Cardiac muscle cell (in vitro differentiated cells and primary cell): ENCODE measurements around the gene LARGE1. TPM values are rescaled to one million over a fixed set of nuclear protein-coding genes. Genes with fewer than 3 reads are reported as not detected.

Experiments
- DNase-seq, 2 donors: peaks; one replicate each; pipeline versions ENCODE4 v3.0.0 to v3.0.0-alpha.2; 2010 to 2017; ENCODE audit warnings: low read depth in 1 of 2, low spot score in 1 of 2
- H3K27ac ChIP-seq: fragments of 200-600 bp; sonication (generic); 2 replicates; pipeline ENCODE4 v1.5.1; 2016
- H3K27me3 ChIP-seq: fragments of 200-600 bp; sonication (generic); 2 replicates; pipeline ENCODE4 v1.6.0; 2016; ENCODE audit warnings: control low read depth
- H3K36me3 ChIP-seq: fragments of 200-600 bp; sonication (generic); 2 replicates; pipeline ENCODE4 v1.5.1; 2016; ENCODE audit warnings: control low read depth
- H3K4me1 ChIP-seq: fragments of 200-600 bp; sonication (generic); 2 replicates; pipeline ENCODE4 v1.8.1; 2017; ENCODE audit warnings: low read depth, mild to moderate bottlenecking, mixed run types
- H3K4me3 ChIP-seq: fragments of 200-600 bp; sonication (generic); 2 replicates; pipeline ENCODE4 v1.5.1; 2016; ENCODE audit warnings: mild to moderate bottlenecking
- H3K9me3 ChIP-seq: fragments of 200-600 bp; sonication (generic); 2 replicates; pipeline ENCODE4 v1.5.1; 2017; ENCODE audit warnings: low read depth, mild to moderate bottlenecking, control low read depth
- polyA plus RNA-seq: library from polyadenylated mRNA; unstranded; fragments of >200 nt; fragmentation: Nextera tagmentation; extraction: Ambion mirVana; gene quantifications from 2 replicates; pipeline ENCODE4 v1.2.1, GENCODE V29; 2016
- total RNA-seq: library from RNA; depleted of rRNA; stranded (reverse); fragments of >200 nt; gene quantifications from 2 replicates; pipeline ENCODE4 v1.2.3, GENCODE V29; 2016
- TF ChIP-seq, protein P1 (sequence below): IDR thresholded peaks from 2 replicates; pipeline ENCODE4 v1.5.1; 2012; ENCODE audit warnings: low read depth, mild to moderate bottlenecking, low read length

LARGE1 gene
- total and polyA plus RNA-seq, 2 experiments from 2014 or later, result 18.4 to 34.3 TPM

- TF ChIP-seq, protein P1, sequence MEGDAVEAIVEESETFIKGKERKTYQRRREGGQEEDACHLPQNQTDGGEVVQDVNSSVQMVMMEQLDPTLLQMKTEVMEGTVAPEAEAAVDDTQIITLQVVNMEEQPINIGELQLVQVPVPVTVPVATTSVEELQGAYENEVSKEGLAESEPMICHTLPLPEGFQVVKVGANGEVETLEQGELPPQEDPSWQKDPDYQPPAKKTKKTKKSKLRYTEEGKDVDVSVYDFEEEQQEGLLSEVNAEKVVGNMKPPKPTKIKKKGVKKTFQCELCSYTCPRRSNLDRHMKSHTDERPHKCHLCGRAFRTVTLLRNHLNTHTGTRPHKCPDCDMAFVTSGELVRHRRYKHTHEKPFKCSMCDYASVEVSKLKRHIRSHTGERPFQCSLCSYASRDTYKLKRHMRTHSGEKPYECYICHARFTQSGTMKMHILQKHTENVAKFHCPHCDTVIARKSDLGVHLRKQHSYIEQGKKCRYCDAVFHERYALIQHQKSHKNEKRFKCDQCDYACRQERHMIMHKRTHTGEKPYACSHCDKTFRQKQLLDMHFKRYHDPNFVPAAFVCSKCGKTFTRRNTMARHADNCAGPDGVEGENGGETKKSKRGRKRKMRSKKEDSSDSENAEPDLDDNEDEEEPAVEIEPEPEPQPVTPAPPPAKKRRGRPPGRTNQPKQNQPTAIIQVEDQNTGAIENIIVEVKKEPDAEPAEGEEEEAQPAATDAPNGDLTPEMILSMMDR, result no peak
Observed at GRCh38 chr22:33620085-33620484, 300.2 kb downstream of the LARGE1 start.

GRCh38 chr22:33606504-33606903 lies 313.8 kb downstream of the LARGE1 start:
- Histone ChIP-seq H3K27ac (peak overlapping the region; percentile 84), H3K4me3 (no peak overlapping the region), H3K9me3 (no peaks in the 10 kb centered on the region), H3K4me1 (peaks cover 14% of the 10 kb centered on the region), H3K27me3 (no peaks in the 10 kb centered on the region), H3K36me3 (no peaks in the 10 kb centered on the region)
- TF ChIP-seq, protein P1, result no peak
- DNase-seq, result no peak

More at GRCh38 chr22:33620085-33620484, 300.2 kb downstream of the LARGE1 start:
- no peaks in the 10 kb centered on the region for H3K9me3 ChIP-seq
- no peaks in the 10 kb centered on the region for H3K27me3 ChIP-seq
- DNase-seq, result no peak
- no peaks in the 10 kb centered on the region for H3K36me3 ChIP-seq
- no peak overlapping the region for H3K27ac ChIP-seq
- no peaks in the 10 kb centered on the region for H3K4me1 ChIP-seq
- H3K4me3 ChIP-seq, result no peak overlapping the region

DNA sequence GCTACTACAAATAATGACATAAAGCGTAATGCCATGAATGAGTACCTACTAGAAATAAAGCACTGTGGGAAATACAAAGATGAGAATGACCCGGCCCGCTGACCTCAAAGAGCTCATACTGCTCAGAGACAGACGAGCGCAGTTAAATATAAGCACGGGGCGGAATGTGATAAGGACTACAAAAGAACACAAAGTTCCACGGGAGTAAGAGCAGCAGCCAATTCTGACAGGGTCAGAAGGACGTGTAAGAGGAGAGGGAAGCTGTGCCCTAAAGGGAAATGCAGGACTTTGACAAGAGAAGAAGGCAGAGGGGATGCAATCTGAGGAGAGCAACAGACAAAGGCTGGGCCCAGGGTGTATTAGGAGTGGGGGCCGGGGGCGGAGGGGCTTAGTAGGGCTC lies 314.6 kb downstream of the LARGE1 start:
- peaks cover 14% of the 10 kb centered on the region for H3K4me1 ChIP-seq
- no peaks in the 10 kb centered on the region for H3K27me3 ChIP-seq
- H3K36me3 ChIP-seq, result no peaks in the 10 kb centered on the region
- H3K27ac ChIP-seq, result peak overlapping the region; percentile 84
- no peaks in the 10 kb centered on the region for H3K9me3 ChIP-seq
- no peak overlapping the region for H3K4me3 ChIP-seq
- TF ChIP-seq, protein P1, result no peak
- peak in 1 of 2 donors; percentile 88 for DNase-seq

DNA sequence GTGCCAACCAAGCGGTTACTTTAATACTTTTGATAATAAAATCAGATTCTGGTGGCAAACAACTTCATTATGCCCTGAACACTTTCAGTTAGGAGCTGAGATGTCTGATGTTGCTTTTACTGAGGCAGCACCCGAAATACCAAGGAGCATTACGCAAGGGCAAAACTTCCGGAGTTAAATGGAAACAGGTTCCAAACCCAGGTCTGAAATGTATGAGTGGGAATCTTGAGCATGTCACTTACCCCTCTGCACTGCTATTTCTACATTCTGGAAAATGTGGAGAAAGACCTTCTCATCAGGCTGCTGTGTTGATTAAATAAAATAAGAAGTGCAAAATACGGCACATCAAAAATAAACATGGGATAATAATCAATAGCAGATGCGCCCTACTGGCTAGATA lies 315.1 kb downstream of the LARGE1 start:
- Histone ChIP-seq H3K9me3 (no peaks in the 10 kb centered on the region), H3K4me1 (peaks cover 14% of the 10 kb centered on the region), H3K36me3 (no peaks in the 10 kb centered on the region), H3K27me3 (no peaks in the 10 kb centered on the region), H3K4me3 (no peak overlapping the region), H3K27ac (peak overlapping the region; percentile 68)
- TF ChIP-seq, protein P1, result no peak
- no peak for DNase-seq

- H3K27me3 ChIP-seq, result no peaks in the 10 kb centered on the region
- TF ChIP-seq, protein P1, result no peak
Observed at GRCh38 chr22:33601062-33601461, 319.2 kb downstream of the LARGE1 start.

DNA sequence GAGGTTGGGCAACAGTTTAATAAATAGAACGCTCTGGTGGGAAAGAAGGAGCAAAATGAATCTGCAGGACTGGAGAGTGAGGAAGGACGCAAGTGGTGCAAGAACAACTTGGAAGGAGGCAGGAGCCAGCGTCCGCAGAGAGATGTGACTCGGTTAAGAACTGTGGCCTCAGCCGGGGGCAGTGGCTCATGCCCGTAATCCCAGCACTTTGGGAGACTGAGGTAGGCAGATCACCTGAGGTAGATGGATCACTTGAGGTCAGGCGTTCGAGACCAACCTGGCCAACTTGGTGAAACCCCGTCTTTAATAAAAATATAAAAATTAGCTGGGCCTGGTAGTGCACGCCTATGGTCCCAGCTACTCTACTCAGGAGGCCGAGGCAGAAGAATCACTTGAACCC lies 319.7 kb downstream of the LARGE1 start:
- peaks cover 2% of the 10 kb centered on the region for H3K4me1 ChIP-seq
- no peak overlapping the region for H3K27ac ChIP-seq
- H3K36me3 ChIP-seq, result no peaks in the 10 kb centered on the region
- TF ChIP-seq, protein P1, result no peak
- no peaks in the 10 kb centered on the region for H3K27me3 ChIP-seq
- no peaks in the 10 kb centered on the region for H3K9me3 ChIP-seq
- H3K4me3 ChIP-seq, result no peak overlapping the region
- no peak for DNase-seq

More at GRCh38 chr22:33601062-33601461, 319.2 kb downstream of the LARGE1 start:
- no peak overlapping the region for H3K4me3 ChIP-seq
- no peaks in the 10 kb centered on the region for H3K9me3 ChIP-seq
- peaks cover 6% of the 10 kb centered on the region for H3K4me1 ChIP-seq
- no peak for DNase-seq
- no peaks in the 10 kb centered on the region for H3K36me3 ChIP-seq
- no peak overlapping the region for H3K27ac ChIP-seq
